Fibroblast of lung (primary cell): ENCODE measurements around the gene GJB3.

ENCODE experiments used
- CTCF ChIP-seq, 2 donors: IDR thresholded peaks in 1 of 2; conservative IDR thresholded peaks in 1 of 2; 1 replicate in 1 of 2; 2 replicates in 1 of 2; pipeline ENCODE4 v1.5.1; 2011 to 2012; ENCODE audit warnings: low read length in 2 of 2, control low read depth in 1 of 2, inconsistent platforms in 1 of 2, low read depth in 1 of 2, mild to moderate bottlenecking in 1 of 2
- EZH2 ChIP-seq: IDR thresholded peaks from 2 replicates; pipeline ENCODE4 v1.5.1; 2012; ENCODE audit warnings: low read length, control low read depth, mild to moderate bottlenecking; ENCODE audit errors: missing control alignments

GRCh38 chr1:34749992-34750391 lies 31.0 kb upstream of the GJB3 start:
- TF ChIP-seq CTCF (conservative IDR thresholded peaks at IDR 0.05 in 1 of 2, IDR thresholded peaks at IDR 0.05 in 1 of 2; ENCODE audit: low read depth in 1 of 2, low read length in 2 of 2) (no peak), EZH2 (no peak)
